Right lobe of liver (tissue), 4 donors: ENCODE data around the gene C18orf63.

Source experiments
- CTCF ChIP-seq, 4 donors: fragments of 200-600 bp in 3 of 4; fragments of 450-650 bp in 1 of 4; IDR thresholded peaks; one replicate each; pipeline versions ENCODE4 v1.5.1 to v1.8.0; 2016 to 2022; ENCODE audit warnings: antibody characterized with exemption in 4 of 4, mild to moderate bottlenecking in 2 of 4
- POLR2A ChIP-seq: fragments of 450-650 bp; IDR thresholded peaks from one replicate; pipeline ENCODE4 v1.6.1; 2017; ENCODE audit warnings: antibody characterized with exemption, mild to moderate bottlenecking
- donor health status: DM: no; HTN: no; CAD: no.
- donor health status: DM: no; HTN: no; CAD: no.
- donor health status: DM: no; HTN: yes; CAD: no.

DNA sequence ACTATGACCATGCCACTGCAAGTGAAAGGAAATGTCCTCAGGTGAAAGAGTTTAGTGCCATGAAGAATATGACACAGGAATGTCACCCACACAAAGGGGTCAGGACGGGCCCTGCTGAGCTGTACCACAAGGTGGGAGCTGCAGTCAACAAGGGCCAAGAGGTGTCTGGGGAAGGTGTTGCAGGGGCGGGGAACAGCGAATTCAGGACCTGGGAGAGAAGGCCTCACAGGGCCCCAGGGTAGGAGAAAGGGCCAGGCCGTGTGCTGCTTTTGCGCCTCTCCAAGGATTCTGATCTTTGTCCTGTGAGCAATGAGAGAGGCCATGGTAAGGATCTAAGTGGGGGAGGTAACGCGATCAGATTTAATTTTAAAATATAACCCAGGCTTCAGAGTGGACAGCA lies 47.5 kb upstream of the C18orf63 start:
- TF ChIP-seq CTCF (IDR thresholded peaks at IDR 0.05) (no peak), POLR2A (no peak)
